ENCODE data around the gene TCF21.
"Not testable (repeated sequence)": the region's sequence is repeated elsewhere in the genome, so short reads cannot be mapped to it uniquely, and the experiment has no call there.

TCF21 gene

GRCh38 chr6:133855276-133855990, 33.5 kb upstream of the TCF21 start:
- no peak for TF ChIP-seq CTCF (IDR thresholded peaks at IDR 0.05; ENCODE audit: insufficient read depth, missing control alignments)
- no peak for FAIRE-seq

GRCh38 chr6:133855991-133856370, 32.9 kb upstream of the TCF21 start:
- FAIRE-seq: no peak

More at GRCh38 chr6:133855276-133855990, 33.5 kb upstream of the TCF21 start:
- DNase-seq (ENCODE audit: insufficient read length, low spot score): no peak

GRCh38 chr6:133856911-133857310, 32.0 kb upstream of the TCF21 start:
- DNase-seq (ENCODE audit: insufficient read length, low spot score) (no peak), FAIRE-seq (no peak)
- TF ChIP-seq CTCF (IDR thresholded peaks at IDR 0.05; ENCODE audit: insufficient read depth, missing control alignments): no peak

More at GRCh38 chr6:133855991-133856370, 32.9 kb upstream of the TCF21 start:
- no peak for DNase-seq (ENCODE audit: insufficient read length, low spot score)
- no peak for TF ChIP-seq CTCF (IDR thresholded peaks at IDR 0.05; ENCODE audit: insufficient read depth, missing control alignments)

- FAIRE-seq (no peak), DNase-seq (ENCODE audit: insufficient read length, low spot score) (no peak)
- no peak for TF ChIP-seq CTCF (IDR thresholded peaks at IDR 0.05; ENCODE audit: insufficient read depth, missing control alignments)
Observed at GRCh38 chr6:133857696-133858095, 31.2 kb upstream of the TCF21 start.

GRCh38 chr6:133861337-133861736, 27.6 kb upstream of the TCF21 start:
- FAIRE-seq; DNase-seq (ENCODE audit: insufficient read length, low spot score): not testable (repeated sequence)

- no peak for TF ChIP-seq CTCF (IDR thresholded peaks at IDR 0.05; ENCODE audit: insufficient read depth, missing control alignments)
- FAIRE-seq (no peak), DNase-seq (ENCODE audit: insufficient read length, low spot score) (no peak)
Observed at GRCh38 chr6:133863228-133863627, 25.7 kb upstream of the TCF21 start.

- no peak for FAIRE-seq
- no peak for DNase-seq (ENCODE audit: insufficient read length, low spot score)
- TF ChIP-seq CTCF (IDR thresholded peaks at IDR 0.05; ENCODE audit: insufficient read depth, missing control alignments): no peak
Observed at GRCh38 chr6:133865680-133866079, 23.2 kb upstream of the TCF21 start.
